K562 (cell line): Measurements from ENCODE around the gene SCAP. TPM values are rescaled to one million over a fixed set of nuclear protein-coding genes. Genes with fewer than 3 reads are reported as not detected.

ENCODE experiments used
- FOXA1 ChIP-seq: fragments of 450-650 bp; IDR thresholded peaks from 2 replicates; pipeline ENCODE4 v1.6.1; 2016; ENCODE audit warnings: mild to moderate bottlenecking, borderline replicate concordance
- SAP30 ChIP-seq: fragments of 200-600 bp; sonication (generic); IDR thresholded peaks from 2 replicates; pipeline ENCODE4 v1.6.1; 2012; ENCODE audit warnings: borderline replicate concordance, low read depth, mild to moderate bottlenecking, moderate library complexity, low read length, control low read depth, inconsistent platforms; ENCODE audit not compliant: insufficient read depth, poor library complexity, severe bottlenecking
- ZNF583 ChIP-seq: fragments of 250-450 bp; sonication (Bioruptor Pico); IDR thresholded peaks from 2 replicates; pipeline ENCODE4 v1.4.0; 2020
- polyA plus RNA-seq, 8 experiments: library from polyadenylated mRNA; depleted of rRNA in 4 of 8; stranded (reverse) in 5 of 8; unstranded in 3 of 8; fragments of >200 nt; fragmentation: Nextera tagmentation in 2 of 8; fragmentation: Illumina TruSeq in 1 of 8; extraction: Ambion mirVana in 2 of 8; extraction: Trizol in 1 of 8; gene quantifications; 2 replicates each; pipeline versions ENCODE4 v1.2.1 to v1.2.3, GENCODE V29; 2011 to 2014; ENCODE audit warnings: inconsistent platforms in 1 of 8, missing spikeins in 1 of 8
- small RNA-seq: library from RNA; depleted of rRNA; stranded (forward); fragments of <200 nt; gene quantifications from one replicate; pipeline ENCODE3, GENCODE V24; 2014
- total RNA-seq, 7 experiments: library from RNA; depleted of rRNA in 6 of 7; stranded (reverse); fragments of >200 nt in 6 of 7; fragmentation: Illumina TruSeq in 2 of 7; extraction: Trizol in 2 of 7; gene quantifications; 2 replicates each; pipeline versions ENCODE4 v1.2.1 to v1.2.3, GENCODE V29; 2011 to 2021; ENCODE audit warnings: low replicate concordance in 1 of 7
- TF ChIP-seq, protein P1 (sequence below): IDR thresholded peaks from 2 replicates; pipeline ENCODE4 v1.6.1; 2011; ENCODE audit warnings: borderline replicate concordance, low read depth, mild to moderate bottlenecking, moderate library complexity, low read length; ENCODE audit not compliant: insufficient read depth, poor library complexity, severe bottlenecking
- TF ChIP-seq, protein P2 (sequence below): fragments of 450-650 bp; IDR thresholded peaks from 2 replicates; pipeline ENCODE4 v1.7.1; 2018; ENCODE audit warnings: mild to moderate bottlenecking, low read depth; ENCODE audit not compliant: partially characterized antibody

The SCAP gene
- total and polyA plus RNA-seq, 9 of the 15 experiments (the other 6 are each of a cell fraction or from before 2014, with no cell fraction given), result 2.6 to 104 (median 37.8) TPM

DNA sequence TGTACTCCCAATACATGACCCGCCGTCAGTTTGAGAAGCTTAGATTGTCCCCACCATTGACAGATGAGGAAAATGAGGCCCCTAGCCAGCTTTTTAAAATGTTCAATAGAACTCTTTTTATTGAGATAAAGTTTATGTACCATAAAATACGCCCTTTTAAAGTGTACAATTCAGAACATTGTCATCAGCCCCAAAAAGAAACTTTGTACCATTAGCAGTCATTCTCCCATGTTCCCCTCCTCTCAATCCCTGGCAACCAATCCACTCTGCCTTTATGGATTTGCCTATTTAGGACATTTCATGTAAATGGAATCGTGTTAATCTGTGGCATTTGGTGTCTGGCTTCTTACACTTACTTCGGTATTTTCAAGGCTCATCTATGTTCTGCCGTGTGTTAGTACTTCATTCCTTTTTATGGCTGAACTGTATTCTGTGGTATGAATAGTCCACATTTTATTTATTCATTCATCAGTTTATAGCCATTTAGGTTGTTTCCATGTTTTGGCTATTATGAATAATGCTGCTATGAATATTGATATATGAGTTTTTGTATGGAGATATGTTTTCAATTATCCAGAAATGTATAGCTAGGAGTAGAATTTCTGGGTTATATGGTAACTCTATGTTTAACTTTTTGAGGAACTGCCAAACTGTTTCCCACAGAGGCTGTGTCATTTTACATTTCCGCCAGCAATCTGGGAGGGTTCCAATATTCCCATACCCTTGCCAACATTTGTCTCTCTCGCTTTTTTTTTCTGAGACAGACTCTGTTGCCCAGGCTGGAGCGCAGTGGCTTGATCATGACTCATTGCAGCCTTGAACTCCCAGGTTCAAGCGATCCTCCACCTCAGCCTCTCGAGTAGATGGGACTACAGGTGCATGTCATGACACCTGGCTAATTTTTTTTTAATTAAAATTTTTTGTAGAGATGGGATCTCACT lies 110.3 kb downstream of the SCAP start (continued):
- TF ChIP-seq, protein P1, sequence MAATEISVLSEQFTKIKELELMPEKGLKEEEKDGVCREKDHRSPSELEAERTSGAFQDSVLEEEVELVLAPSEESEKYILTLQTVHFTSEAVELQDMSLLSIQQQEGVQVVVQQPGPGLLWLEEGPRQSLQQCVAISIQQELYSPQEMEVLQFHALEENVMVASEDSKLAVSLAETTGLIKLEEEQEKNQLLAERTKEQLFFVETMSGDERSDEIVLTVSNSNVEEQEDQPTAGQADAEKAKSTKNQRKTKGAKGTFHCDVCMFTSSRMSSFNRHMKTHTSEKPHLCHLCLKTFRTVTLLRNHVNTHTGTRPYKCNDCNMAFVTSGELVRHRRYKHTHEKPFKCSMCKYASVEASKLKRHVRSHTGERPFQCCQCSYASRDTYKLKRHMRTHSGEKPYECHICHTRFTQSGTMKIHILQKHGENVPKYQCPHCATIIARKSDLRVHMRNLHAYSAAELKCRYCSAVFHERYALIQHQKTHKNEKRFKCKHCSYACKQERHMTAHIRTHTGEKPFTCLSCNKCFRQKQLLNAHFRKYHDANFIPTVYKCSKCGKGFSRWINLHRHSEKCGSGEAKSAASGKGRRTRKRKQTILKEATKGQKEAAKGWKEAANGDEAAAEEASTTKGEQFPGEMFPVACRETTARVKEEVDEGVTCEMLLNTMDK, result no peak
- TF ChIP-seq SAP30, result no peak
- no peak for TF ChIP-seq FOXA1
- TF ChIP-seq ZNF583 (CRISPR knock-in tag), result no peak
- TF ChIP-seq, protein P2, sequence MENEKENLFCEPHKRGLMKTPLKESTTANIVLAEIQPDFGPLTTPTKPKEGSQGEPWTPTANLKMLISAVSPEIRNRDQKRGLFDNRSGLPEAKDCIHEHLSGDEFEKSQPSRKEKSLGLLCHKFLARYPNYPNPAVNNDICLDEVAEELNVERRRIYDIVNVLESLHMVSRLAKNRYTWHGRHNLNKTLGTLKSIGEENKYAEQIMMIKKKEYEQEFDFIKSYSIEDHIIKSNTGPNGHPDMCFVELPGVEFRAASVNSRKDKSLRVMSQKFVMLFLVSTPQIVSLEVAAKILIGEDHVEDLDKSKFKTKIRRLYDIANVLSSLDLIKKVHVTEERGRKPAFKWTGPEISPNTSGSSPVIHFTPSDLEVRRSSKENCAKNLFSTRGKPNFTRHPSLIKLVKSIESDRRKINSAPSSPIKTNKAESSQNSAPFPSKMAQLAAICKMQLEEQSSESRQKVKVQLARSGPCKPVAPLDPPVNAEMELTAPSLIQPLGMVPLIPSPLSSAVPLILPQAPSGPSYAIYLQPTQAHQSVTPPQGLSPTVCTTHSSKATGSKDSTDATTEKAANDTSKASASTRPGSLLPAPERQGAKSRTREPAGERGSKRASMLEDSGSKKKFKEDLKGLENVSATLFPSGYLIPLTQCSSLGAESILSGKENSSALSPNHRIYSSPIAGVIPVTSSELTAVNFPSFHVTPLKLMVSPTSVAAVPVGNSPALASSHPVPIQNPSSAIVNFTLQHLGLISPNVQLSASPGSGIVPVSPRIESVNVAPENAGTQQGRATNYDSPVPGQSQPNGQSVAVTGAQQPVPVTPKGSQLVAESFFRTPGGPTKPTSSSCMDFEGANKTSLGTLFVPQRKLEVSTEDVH, result no peak

Small RNA genes lying within 50 kb of the gene (small RNA-seq; reads per million reads assigned to genes)
- gene AC099778.2, result not detected

Other genes with a start within 250 kb of the SCAP start
- 24.4 and 31.7 TPM in 2 replicates for gene KIF9, start 193.1 kb downstream of the SCAP start, total RNA-seq (2014; rRNA removed)
- 25.0 and 26.9 TPM in 2 replicates for gene KIF9, start 193.1 kb downstream of the SCAP start, total RNA-seq (2014; rRNA removed; fragmentation: Illumina TruSeq; extraction: Trizol)
- gene KIF9, start 193.1 kb downstream of the SCAP start, total RNA-seq (2015; rRNA removed; fragmentation: Illumina TruSeq; extraction: Trizol), result 21.4 and 21.5 TPM in 2 replicates
- gene KIF9, start 193.1 kb downstream of the SCAP start, total RNA-seq (2021), result 20.4 and 26.3 TPM in 2 replicates
- gene KIF9, start 193.1 kb downstream of the SCAP start, polyA plus RNA-seq (2011; rRNA removed), result 11.7 and 19.5 TPM in 2 replicates
- 16.9 and 19.5 TPM in 2 replicates for gene KIF9, start 193.1 kb downstream of the SCAP start, polyA plus RNA-seq (2014; fragmentation: Illumina TruSeq; extraction: Trizol)
- gene KIF9, start 193.1 kb downstream of the SCAP start, polyA plus RNA-seq (2014; fragmentation: Nextera tagmentation; extraction: Ambion mirVana), result 10 to 100 TPM; 52.1 to 56.9 TPM
- 29.1 and 33.8 TPM in 2 replicates for gene KIF9, start 193.1 kb downstream of the SCAP start, polyA plus RNA-seq (2014; rRNA removed)
- 26.7 and 34.9 TPM in 2 replicates for gene KLHL18, start 193.0 kb downstream of the SCAP start, total RNA-seq (2014; rRNA removed)
- gene KLHL18, start 193.0 kb downstream of the SCAP start, total RNA-seq (2014; rRNA removed; fragmentation: Illumina TruSeq; extraction: Trizol), result 30.5 and 30.8 TPM in 2 replicates
- 33.5 and 34.9 TPM in 2 replicates for gene KLHL18, start 193.0 kb downstream of the SCAP start, total RNA-seq (2015; rRNA removed; fragmentation: Illumina TruSeq; extraction: Trizol)
- gene KLHL18, start 193.0 kb downstream of the SCAP start, total RNA-seq (2021), result 70.8 and 79.5 TPM in 2 replicates
- 67.4 and 73.7 TPM in 2 replicates for gene KLHL18, start 193.0 kb downstream of the SCAP start, polyA plus RNA-seq (2011; rRNA removed)
- gene KLHL18, start 193.0 kb downstream of the SCAP start, polyA plus RNA-seq (2014; fragmentation: Illumina TruSeq; extraction: Trizol), result 48.7 and 52.9 TPM in 2 replicates
- 10 to 100 TPM; 81.5 to 97.5 TPM for gene KLHL18, start 193.0 kb downstream of the SCAP start, polyA plus RNA-seq (2014; fragmentation: Nextera tagmentation; extraction: Ambion mirVana)
- gene KLHL18, start 193.0 kb downstream of the SCAP start, polyA plus RNA-seq (2014; rRNA removed), result 40.4 and 43.6 TPM in 2 replicates
- gene PTPN23, start 94.9 kb downstream of the SCAP start, total RNA-seq (2014; rRNA removed), result 7.2 and 10.1 TPM in 2 replicates
- gene PTPN23, start 94.9 kb downstream of the SCAP start, total RNA-seq (2014; rRNA removed; fragmentation: Illumina TruSeq; extraction: Trizol), result 5.2 and 6.3 TPM in 2 replicates
- 7.3 and 8.7 TPM in 2 replicates for gene PTPN23, start 94.9 kb downstream of the SCAP start, total RNA-seq (2015; rRNA removed; fragmentation: Illumina TruSeq; extraction: Trizol)
- gene PTPN23, start 94.9 kb downstream of the SCAP start, total RNA-seq (2021), result 51.4 and 58.7 TPM in 2 replicates
- gene PTPN23, start 94.9 kb downstream of the SCAP start, polyA plus RNA-seq (2011; rRNA removed), result 1.7 and 4.6 TPM in 2 replicates
- 14.1 and 24.0 TPM in 2 replicates for gene PTPN23, start 94.9 kb downstream of the SCAP start, polyA plus RNA-seq (2014; fragmentation: Illumina TruSeq; extraction: Trizol)
- under 1 TPM; 0.41 to 0.93 TPM for gene PTPN23, start 94.9 kb downstream of the SCAP start, polyA plus RNA-seq (2014; fragmentation: Nextera tagmentation; extraction: Ambion mirVana)
- 11.4 and 20.2 TPM in 2 replicates for gene PTPN23, start 94.9 kb downstream of the SCAP start, polyA plus RNA-seq (2014; rRNA removed)
- gene ELP6, start 37.8 kb upstream of the SCAP start, total RNA-seq (2014; rRNA removed), result 76.9 and 81.2 TPM in 2 replicates
- 70.8 and 83.3 TPM in 2 replicates for gene ELP6, start 37.8 kb upstream of the SCAP start, total RNA-seq (2014; rRNA removed; fragmentation: Illumina TruSeq; extraction: Trizol)
- gene ELP6, start 37.8 kb upstream of the SCAP start, total RNA-seq (2015; rRNA removed; fragmentation: Illumina TruSeq; extraction: Trizol), result 79.4 and 82.9 TPM in 2 replicates
- 76.9 and 77.0 TPM in 2 replicates for gene ELP6, start 37.8 kb upstream of the SCAP start, total RNA-seq (2021)
- 166 and 198 TPM in 2 replicates for gene ELP6, start 37.8 kb upstream of the SCAP start, polyA plus RNA-seq (2011; rRNA removed)
- 77.7 and 80.1 TPM in 2 replicates for gene ELP6, start 37.8 kb upstream of the SCAP start, polyA plus RNA-seq (2014; fragmentation: Illumina TruSeq; extraction: Trizol)
- 100 to 1,000 TPM in 1 of 2 experiments, 10 to 100 TPM in 1; 86.1 to 136 TPM for gene ELP6, start 37.8 kb upstream of the SCAP start, polyA plus RNA-seq (2014; fragmentation: Nextera tagmentation; extraction: Ambion mirVana)
- 104 and 123 TPM in 2 replicates for gene ELP6, start 37.8 kb upstream of the SCAP start, polyA plus RNA-seq (2014; rRNA removed)
- 2.5 and 3.4 TPM in 2 replicates for gene CSPG5, start 102.9 kb upstream of the SCAP start, total RNA-seq (2014; rRNA removed)
- 1.4 and 1.8 TPM in 2 replicates for gene CSPG5, start 102.9 kb upstream of the SCAP start, total RNA-seq (2014; rRNA removed; fragmentation: Illumina TruSeq; extraction: Trizol)
- gene CSPG5, start 102.9 kb upstream of the SCAP start, total RNA-seq (2015; rRNA removed; fragmentation: Illumina TruSeq; extraction: Trizol), result 1.3 and 1.4 TPM in 2 replicates
- gene CSPG5, start 102.9 kb upstream of the SCAP start, total RNA-seq (2021), result 2.9 and 3.3 TPM in 2 replicates
- gene CSPG5, start 102.9 kb upstream of the SCAP start, polyA plus RNA-seq (2011; rRNA removed), result 2.2 and 2.4 TPM in 2 replicates
- gene CSPG5, start 102.9 kb upstream of the SCAP start, polyA plus RNA-seq (2014; fragmentation: Illumina TruSeq; extraction: Trizol), result 2.6 and 3.3 TPM in 2 replicates
- under 1 TPM; 0.06 to 0.17 TPM for gene CSPG5, start 102.9 kb upstream of the SCAP start, polyA plus RNA-seq (2014; fragmentation: Nextera tagmentation; extraction: Ambion mirVana)
- 2.6 and 4.5 TPM in 2 replicates for gene CSPG5, start 102.9 kb upstream of the SCAP start, polyA plus RNA-seq (2014; rRNA removed)